GM13976 (cell line): Measurements from ENCODE around the gene TNFAIP2.

Source experiments
- DNase-seq: peaks from one replicate; pipeline ENCODE4 v3.0.0; 2012; ENCODE audit warnings: low spot score
- in situ Hi-C: fragments of 300-500 bp; cut with MboI; formaldehyde crosslinking; loops from one replicate; pipeline ENCODE4 v1.12.0; 2022; ENCODE audit warnings: low sequenced_read_pairs, mixed read lengths, inconsistent platforms; ENCODE audit not compliant: unreplicated experiment
- TF ChIP-seq, protein P1 (sequence below): IDR thresholded peaks from 2 replicates; pipeline ENCODE4 v1.5.1; 2012; ENCODE audit warnings: borderline replicate concordance, mild to moderate bottlenecking; ENCODE audit not compliant: insufficient read depth; ENCODE audit errors: extremely low read depth, missing control alignments, control extremely low read depth

Gene TNFAIP2

GRCh38 chr14:103107941-103108748 lies 15.1 kb upstream of the TNFAIP2 start:
- no peak for DNase-seq
- in situ Hi-C loops = loop anchor here (5.0 kb wide), 1 partner anchor 79 kb away; no protein-coding TSS in a partner anchor
- TF ChIP-seq, protein P1, sequence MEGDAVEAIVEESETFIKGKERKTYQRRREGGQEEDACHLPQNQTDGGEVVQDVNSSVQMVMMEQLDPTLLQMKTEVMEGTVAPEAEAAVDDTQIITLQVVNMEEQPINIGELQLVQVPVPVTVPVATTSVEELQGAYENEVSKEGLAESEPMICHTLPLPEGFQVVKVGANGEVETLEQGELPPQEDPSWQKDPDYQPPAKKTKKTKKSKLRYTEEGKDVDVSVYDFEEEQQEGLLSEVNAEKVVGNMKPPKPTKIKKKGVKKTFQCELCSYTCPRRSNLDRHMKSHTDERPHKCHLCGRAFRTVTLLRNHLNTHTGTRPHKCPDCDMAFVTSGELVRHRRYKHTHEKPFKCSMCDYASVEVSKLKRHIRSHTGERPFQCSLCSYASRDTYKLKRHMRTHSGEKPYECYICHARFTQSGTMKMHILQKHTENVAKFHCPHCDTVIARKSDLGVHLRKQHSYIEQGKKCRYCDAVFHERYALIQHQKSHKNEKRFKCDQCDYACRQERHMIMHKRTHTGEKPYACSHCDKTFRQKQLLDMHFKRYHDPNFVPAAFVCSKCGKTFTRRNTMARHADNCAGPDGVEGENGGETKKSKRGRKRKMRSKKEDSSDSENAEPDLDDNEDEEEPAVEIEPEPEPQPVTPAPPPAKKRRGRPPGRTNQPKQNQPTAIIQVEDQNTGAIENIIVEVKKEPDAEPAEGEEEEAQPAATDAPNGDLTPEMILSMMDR = no peak

GRCh38 chr14:103108749-103109207 lies 14.5 kb upstream of the TNFAIP2 start:
- TF ChIP-seq, protein P1 = no peak
- DNase-seq = peak; percentile 89
- in situ Hi-C loops = loop anchor here (5.0 kb wide), 1 partner anchor 79 kb away; no protein-coding TSS in a partner anchor

- TF ChIP-seq, protein P1 = no peak
- in situ Hi-C loops = loop anchor here (5.0 kb wide), 1 partner anchor 78 kb away; no protein-coding TSS in a partner anchor
- DNase-seq = no peak
These were observed 13.5 kb upstream of the TNFAIP2 start for GRCh38 chr14:103109535-103110441.

GRCh38 chr14:103110681-103111231 lies 12.5 kb upstream of the TNFAIP2 start:
- in situ Hi-C loops = no loop called here
- no peak for DNase-seq
- TF ChIP-seq, protein P1 = no peak

GRCh38 chr14:103111232-103111868 lies 11.9 kb upstream of the TNFAIP2 start:
- DNase-seq = no peak
- TF ChIP-seq, protein P1 = no peak
- in situ Hi-C loops = no loop called here

DNA sequence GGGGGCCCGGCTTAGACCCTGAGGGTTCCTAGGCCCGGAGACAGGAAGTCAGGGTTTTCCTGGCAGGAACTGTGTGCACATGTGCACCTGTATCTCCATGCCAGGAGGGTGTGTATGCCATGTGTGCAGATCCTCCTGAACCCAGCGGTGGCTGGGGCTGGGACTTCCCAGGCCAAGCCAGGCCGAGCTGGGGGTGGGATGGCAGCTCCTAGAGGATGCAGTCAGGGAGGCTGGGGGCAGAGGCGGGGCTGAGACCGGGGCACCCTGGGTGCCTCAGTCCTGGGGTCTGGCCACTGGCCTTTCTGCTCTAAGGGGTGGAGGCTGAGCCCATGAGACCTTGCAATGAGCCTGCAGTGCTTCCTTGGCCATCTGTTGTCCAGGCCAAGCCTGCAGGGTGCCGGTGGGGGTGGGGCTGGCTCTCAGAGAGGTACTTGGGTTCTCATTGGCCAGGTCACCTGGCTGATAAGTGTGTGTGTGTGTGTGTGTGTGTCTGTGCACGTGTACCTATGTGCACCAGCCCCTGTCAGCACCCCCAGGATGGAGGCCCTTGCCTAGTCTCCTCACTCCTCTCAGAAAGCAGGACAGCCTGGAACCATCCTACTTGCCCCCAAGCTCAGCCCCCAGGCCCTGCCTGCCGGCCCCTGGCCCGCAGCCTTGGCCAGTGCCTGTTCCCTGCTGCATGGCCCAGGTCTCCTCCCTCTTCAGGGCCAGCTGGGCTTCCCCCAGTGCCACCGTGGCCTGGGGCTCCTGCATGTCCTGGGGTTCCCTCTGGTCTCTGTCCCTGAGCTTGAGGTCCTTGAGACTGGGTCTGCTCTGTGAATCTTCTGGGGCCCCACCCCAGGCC lies 10.6 kb upstream of the TNFAIP2 start:
- in situ Hi-C loops = no loop called here
- TF ChIP-seq, protein P1 = no peak
- no peak for DNase-seq
